Naive thymus-derived CD8-positive, alpha-beta T cell (primary cell): ENCODE results near the gene ASPDH. TPM values are rescaled to one million over a fixed set of nuclear protein-coding genes. Genes with fewer than 3 reads are reported as not detected.

Experiments used
- ATAC-seq, 2 donors: fragments of 150-1000 bp; cut with Tn5 transposase in 1 of 2; sonication (Bioruptor Pico), chemical (Tn5 transposase) in 1 of 2; 1 replicate in 1 of 2; 2 replicates in 1 of 2; pipeline ENCODE4 v1.10.0; 2021; ENCODE audit warnings: mild to moderate bottlenecking in 2 of 2, moderate library complexity in 2 of 2
- POLR2A ChIA-PET: fragments of 350-600 bp; sonication (Branson Sonifier 250); formaldehyde crosslinking; loops from one replicate; lab custom pipeline; 2021; ENCODE audit warnings: antibody characterized with exemption; lab: Charles Lee
- DNase-seq, 10 donors: peaks; one replicate each; pipeline versions ENCODE4 v3.0.0 to v3.0.0-alpha.2; 2020 to 2022
- H3K27ac Mint-ChIP-seq, 10 donors: one replicate each; pipeline ENCODE4 v1.8.0; 2020 to 2022; ENCODE audit warnings: mild to moderate bottlenecking in 10 of 10, mixed read lengths in 10 of 10, moderate library complexity in 4 of 10, inconsistent platforms in 1 of 10
- H3K27me3 Mint-ChIP-seq, 5 donors: one replicate each; pipeline ENCODE4 v1.8.0; 2021 to 2022; ENCODE audit warnings: mixed read lengths in 5 of 5
- H3K36me3 Mint-ChIP-seq, 3 donors: one replicate each; pipeline ENCODE4 v1.8.0; 2020 to 2022; ENCODE audit warnings: mixed read lengths in 3 of 3, mild to moderate bottlenecking in 2 of 3, inconsistent platforms in 1 of 3
- H3K4me1 Mint-ChIP-seq, 4 donors: one replicate each; pipeline ENCODE4 v1.8.0; 2021 to 2022; ENCODE audit warnings: mixed read lengths in 4 of 4
- H3K4me3 Mint-ChIP-seq, 10 donors: one replicate each; pipeline ENCODE4 v1.8.0; 2020 to 2022; ENCODE audit warnings: mild to moderate bottlenecking in 10 of 10, mixed read lengths in 10 of 10, moderate library complexity in 6 of 10, inconsistent platforms in 1 of 10
- H3K9me3 Mint-ChIP-seq, 9 donors: one replicate each; pipeline ENCODE4 v1.8.0; 2020 to 2022; ENCODE audit warnings: mixed read lengths in 9 of 9, mild to moderate bottlenecking in 3 of 9, inconsistent platforms in 1 of 9, moderate library complexity in 1 of 9
- polyA plus RNA-seq, 3 donors: library from polyadenylated mRNA; unstranded; fragments of 300-500 nt; fragmentation: Illumina TruSeq; gene quantifications; one replicate each; pipeline ENCODE4 v1.2.3, GENCODE V29; 2021
- total RNA-seq, 8 experiments: library from RNA in 2 of 8; stranded (reverse) in 2 of 8; gene quantifications; one replicate each; pipeline ENCODE4 v1.2.3 and lab custom pipeline; 2021 to 2026

The ASPDH gene
- total and polyA plus RNA-seq, 5 experiments from 2014 or later: 1.4 TPM; not detected in 4

- Mint-ChIP-seq H3K27ac (no peak overlapping the region), H3K4me3 (no peak overlapping the region), H3K9me3 (no peaks in the 10 kb centered on the region), H3K4me1 (peaks cover 0 to 12% (median 5%) of the 10 kb centered on the region in 4 donors), H3K36me3 (peaks cover 0 to 2% (median 0%) of the 10 kb centered on the region in 3 donors), H3K27me3 (peaks cover 6 to 49% (median 22%) of the 10 kb centered on the region in 5 donors)
- DNase-seq (no peak), ATAC-seq (no peak)
- POLR2A ChIA-PET: no interaction called here
Measured at GRCh38 chr19:50464348-50464747, 49.4 kb downstream of the ASPDH start.

- Mint-ChIP-seq H3K27me3 (peaks cover 5 to 35% (median 22%) of the 10 kb centered on the region in 5 donors), H3K4me3 (no peak overlapping the region), H3K4me1 (peaks cover 0 to 12% (median 5%) of the 10 kb centered on the region in 4 donors), H3K27ac (no peak overlapping the region), H3K36me3 (peaks cover 0 to 2% (median 0%) of the 10 kb centered on the region in 3 donors), H3K9me3 (no peaks in the 10 kb centered on the region)
- POLR2A ChIA-PET: interaction anchor here (3.3 kb wide), 1 partner anchor 105 kb away, joined by 15 read pairs; no protein-coding TSS in a partner anchor
- DNase-seq: no peak
- no peak for ATAC-seq
Measured at GRCh38 chr19:50462970-50463369, 50.7 kb downstream of the ASPDH start.

Other genes with a start within 250 kb of the ASPDH start
- under 1 TPM; 0.73 to 0.80 TPM for gene KCNC3, start 184.5 kb downstream of the ASPDH start, total RNA-seq
- gene KCNC3, start 184.5 kb downstream of the ASPDH start, polyA plus RNA-seq: not detected
- gene NAPSA, start 148.3 kb downstream of the ASPDH start, total RNA-seq: 1 to 10 TPM; 6.4 to 9.7 TPM
- 1 to 10 TPM in 2 of 3 donors, under 1 TPM in 1; 0.37 to 2.0 (median 1.3) TPM for gene NAPSA, start 148.3 kb downstream of the ASPDH start, polyA plus RNA-seq
- gene NR1H2, start 137.5 kb downstream of the ASPDH start, total RNA-seq: 100 to 1,000 TPM; 106 to 107 TPM
- 100 to 1,000 TPM in 1 of 3 donors, 10 to 100 TPM in 2; 69.6 to 100 (median 86.7) TPM for gene NR1H2, start 137.5 kb downstream of the ASPDH start, polyA plus RNA-seq
- 10 to 100 TPM; 38.4 to 40.8 TPM for gene POLD1, start 129.6 kb downstream of the ASPDH start, total RNA-seq
- 10 to 100 TPM; 26.0 to 34.4 (median 33.8) TPM for gene POLD1, start 129.6 kb downstream of the ASPDH start, polyA plus RNA-seq
- 1 to 10 TPM; 4.5 to 5.6 TPM for gene SPIB, start 95.0 kb downstream of the ASPDH start, total RNA-seq
- gene SPIB, start 95.0 kb downstream of the ASPDH start, polyA plus RNA-seq: under 1 TPM in 2 of 3 donors, not detected in 1; 0.10 to 0.32 TPM
- gene MYBPC2, start 81.0 kb downstream of the ASPDH start, total RNA-seq: not detected
- gene MYBPC2, start 81.0 kb downstream of the ASPDH start, polyA plus RNA-seq: not detected
- gene EMC10, start 37.4 kb downstream of the ASPDH start, total RNA-seq: 10 to 100 TPM; 83.5 to 84.4 TPM
- 10 to 100 TPM in 1 of 3 donors, 1 to 10 TPM in 2; 8.3 to 11.2 (median 9.6) TPM for gene EMC10, start 37.4 kb downstream of the ASPDH start, polyA plus RNA-seq
- under 1 TPM in 1 of 2 experiments, not detected in 1; 0.94 TPM for gene GARIN5A, start 37.1 kb downstream of the ASPDH start, total RNA-seq
- gene GARIN5A, start 37.1 kb downstream of the ASPDH start, polyA plus RNA-seq: 1 to 10 TPM in 1 of 3 donors, under 1 TPM in 2; 0.65 to 1.7 (median 0.96) TPM
- gene JOSD2, start 2.7 kb downstream of the ASPDH start, total RNA-seq: 10 to 100 TPM; 22.8 to 25.6 TPM
- gene JOSD2, start 2.7 kb downstream of the ASPDH start, polyA plus RNA-seq: 10 to 100 TPM; 19.8 to 26.2 (median 22.8) TPM
- not detected for gene LRRC4B, start 54.5 kb upstream of the ASPDH start, total RNA-seq
- gene LRRC4B, start 54.5 kb upstream of the ASPDH start, polyA plus RNA-seq: not detected
- 1 to 10 TPM; 2.7 TPM for gene SYT3, start 126.0 kb upstream of the ASPDH start, total RNA-seq
- gene SYT3, start 126.0 kb upstream of the ASPDH start, polyA plus RNA-seq: 1 to 10 TPM in 1 of 3 donors, under 1 TPM in 2; 0.51 to 1.7 (median 0.51) TPM
- 1 to 10 TPM; 1.9 to 2.4 TPM for gene C19orf81, start 135.5 kb upstream of the ASPDH start, total RNA-seq
- 1 to 10 TPM; 1.2 to 5.3 (median 1.8) TPM for gene C19orf81, start 135.5 kb upstream of the ASPDH start, polyA plus RNA-seq
- under 1 TPM; 0.26 to 0.30 TPM for gene SHANK1, start 205.9 kb upstream of the ASPDH start, total RNA-seq
- gene SHANK1, start 205.9 kb upstream of the ASPDH start, polyA plus RNA-seq: under 1 TPM in 2 of 3 donors, not detected in 1; 0.43 to 0.96 TPM
- 10 to 100 TPM; 12.4 to 14.0 TPM for gene CLEC11A, start 209.5 kb upstream of the ASPDH start, total RNA-seq
- 10 to 100 TPM in 2 of 3 donors, 1 to 10 TPM in 1; 9.4 to 15.8 (median 11.1) TPM for gene CLEC11A, start 209.5 kb upstream of the ASPDH start, polyA plus RNA-seq